Prostate gland (tissue), 2 donors: ENCODE data around the gene HBB. TPM values are rescaled to one million over a fixed set of nuclear protein-coding genes. Genes with fewer than 3 reads are reported as not detected.
"Not testable (repeated sequence)": the region's sequence is repeated elsewhere in the genome, so short reads cannot be mapped to it uniquely, and the experiment has no call there.

Experiments used
- DNase-seq: peaks from one replicate; pipeline ENCODE4 v3.0.0-alpha.2; 2019; ENCODE audit warnings: low spot score
- H3K27ac ChIP-seq, 2 donors: fragments of 200-600 bp; sonication (generic); 2 replicates each; pipeline ENCODE4 v1.5.1; 2017 to 2019
- H3K27me3 ChIP-seq: fragments of 200-600 bp; sonication (generic); replicated peaks from 2 replicates; pipeline ENCODE4 v1.5.1; 2019; ENCODE audit not compliant: insufficient read depth
- H3K36me3 ChIP-seq, 2 donors: fragments of 200-600 bp; sonication (generic); 1 replicate in 1 of 2; 2 replicates in 1 of 2; pipeline versions ENCODE4 v1.5.1 to v1.8.1; 2017 to 2019
- H3K4me1 ChIP-seq: fragments of 200-600 bp; sonication (generic); replicated peaks from 2 replicates; pipeline ENCODE4 v1.5.1; 2019
- H3K4me3 ChIP-seq, 2 donors: fragments of 200-600 bp; sonication (generic); 2 replicates each; pipeline ENCODE4 v1.5.1; 2017 to 2019
- H3K9me3 ChIP-seq: fragments of 200-600 bp; sonication (generic); 2 replicates; pipeline ENCODE4 v1.5.1; 2017
- POLR2A ChIP-seq: fragments of 450-650 bp; IDR thresholded peaks from one replicate; pipeline ENCODE4 v1.6.1; 2016; ENCODE audit warnings: antibody characterized with exemption, mild to moderate bottlenecking
- POLR2AphosphoS5 ChIP-seq: sonication (generic); formaldehyde crosslinking; IDR thresholded peaks from one replicate; pipeline ENCODE4 v1.6.1; 2017; ENCODE audit warnings: antibody characterized with exemption
- WGBS: methylation state at CpG from one replicate; pipeline ENCODE4 v1.1.5; 2018; 5-methylcytosine and 5-hydroxymethylcytosine counted together
- intact Hi-C: fragments of 100-400 bp; cut with DNase I; formaldehyde crosslinking; loops from one replicate; pipeline ENCODE4 v1.14.2; 2022
- total RNA-seq, 2 donors: library from RNA; depleted of rRNA; stranded (reverse); fragments of >200 nt; gene quantifications; one replicate each; pipeline ENCODE4 v1.1.0, GENCODE V29; 2016
- TF ChIP-seq, protein P1 (sequence below), 4 experiments: fragments of 200-600 bp in 2 of 4; fragments of 450-650 bp in 2 of 4; sonication (generic) in 2 of 4; IDR thresholded peaks; 1 replicate in 3 of 4; 2 replicates in 1 of 4; pipeline ENCODE4 v1.5.1; 2016 to 2019; ENCODE audit warnings: antibody characterized with exemption in 4 of 4, mild to moderate bottlenecking in 2 of 4, moderate library complexity in 2 of 4

HBB gene
- total RNA-seq, 2 donors from 2014 or later = 9.5 to 15.7 TPM

DNA sequence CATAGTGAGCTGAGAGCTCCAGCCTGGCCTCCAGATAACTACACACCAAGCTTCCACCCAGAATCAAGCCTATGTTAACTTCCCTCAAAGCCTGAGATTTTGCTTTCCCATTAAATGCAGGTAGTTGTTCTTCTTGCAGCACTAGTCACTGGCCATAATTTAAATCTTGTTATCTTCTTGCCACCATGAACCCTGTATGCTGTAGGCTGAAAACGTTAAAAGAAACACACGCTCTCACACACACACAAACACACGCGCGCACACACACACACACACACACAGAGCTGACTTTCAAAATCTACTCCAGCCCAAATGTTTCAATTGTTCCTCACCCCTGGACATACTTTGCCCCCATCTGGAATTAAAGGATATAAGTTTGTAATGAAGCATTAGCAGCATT is 26.6 kb upstream of the HBB start:
- H3K36me3 ChIP-seq, H3K4me1 ChIP-seq, intact Hi-C loops, H3K4me3 ChIP-seq, H3K9me3 ChIP-seq, DNase-seq, H3K27ac ChIP-seq, H3K27me3 ChIP-seq: not testable (repeated sequence)
- WGBS = 87% methylated on average over 5 of the region's 5 CpGs

DNA sequence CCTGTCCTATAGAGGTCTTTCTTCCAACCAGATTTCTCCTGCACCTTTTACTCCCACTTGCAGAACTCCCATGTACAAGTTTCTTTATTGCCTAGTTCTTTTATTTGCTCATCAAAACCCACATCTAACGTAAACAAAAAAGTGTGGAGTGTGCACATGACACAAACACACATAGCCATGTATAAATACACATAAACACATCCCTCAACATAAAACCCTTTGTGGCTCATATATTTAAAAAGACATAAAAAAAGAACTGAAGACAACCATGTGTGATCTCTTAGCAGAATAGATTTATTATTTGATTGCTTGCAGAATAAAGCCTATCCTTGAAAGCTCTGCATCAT is 26.0 kb upstream of the HBB start:
- intact Hi-C loops = no loop called here
- Histone ChIP-seq H3K4me3 (no peak overlapping the region), H3K36me3 (no peaks in the 10 kb centered on the region), H3K27me3 (no peaks in the 10 kb centered on the region), H3K9me3 (no peaks in the 10 kb centered on the region), H3K4me1 (no peaks in the 10 kb centered on the region), H3K27ac (no peak overlapping the region)
- TF ChIP-seq, protein P1, sequence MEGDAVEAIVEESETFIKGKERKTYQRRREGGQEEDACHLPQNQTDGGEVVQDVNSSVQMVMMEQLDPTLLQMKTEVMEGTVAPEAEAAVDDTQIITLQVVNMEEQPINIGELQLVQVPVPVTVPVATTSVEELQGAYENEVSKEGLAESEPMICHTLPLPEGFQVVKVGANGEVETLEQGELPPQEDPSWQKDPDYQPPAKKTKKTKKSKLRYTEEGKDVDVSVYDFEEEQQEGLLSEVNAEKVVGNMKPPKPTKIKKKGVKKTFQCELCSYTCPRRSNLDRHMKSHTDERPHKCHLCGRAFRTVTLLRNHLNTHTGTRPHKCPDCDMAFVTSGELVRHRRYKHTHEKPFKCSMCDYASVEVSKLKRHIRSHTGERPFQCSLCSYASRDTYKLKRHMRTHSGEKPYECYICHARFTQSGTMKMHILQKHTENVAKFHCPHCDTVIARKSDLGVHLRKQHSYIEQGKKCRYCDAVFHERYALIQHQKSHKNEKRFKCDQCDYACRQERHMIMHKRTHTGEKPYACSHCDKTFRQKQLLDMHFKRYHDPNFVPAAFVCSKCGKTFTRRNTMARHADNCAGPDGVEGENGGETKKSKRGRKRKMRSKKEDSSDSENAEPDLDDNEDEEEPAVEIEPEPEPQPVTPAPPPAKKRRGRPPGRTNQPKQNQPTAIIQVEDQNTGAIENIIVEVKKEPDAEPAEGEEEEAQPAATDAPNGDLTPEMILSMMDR (IDR thresholded peaks at IDR 0.05) = no peak
- TF ChIP-seq POLR2AphosphoS5 = no peak
- no peak for TF ChIP-seq POLR2A
- 20% methylated on average over 1 of the region's 1 CpG for WGBS
- DNase-seq = no peak

DNA sequence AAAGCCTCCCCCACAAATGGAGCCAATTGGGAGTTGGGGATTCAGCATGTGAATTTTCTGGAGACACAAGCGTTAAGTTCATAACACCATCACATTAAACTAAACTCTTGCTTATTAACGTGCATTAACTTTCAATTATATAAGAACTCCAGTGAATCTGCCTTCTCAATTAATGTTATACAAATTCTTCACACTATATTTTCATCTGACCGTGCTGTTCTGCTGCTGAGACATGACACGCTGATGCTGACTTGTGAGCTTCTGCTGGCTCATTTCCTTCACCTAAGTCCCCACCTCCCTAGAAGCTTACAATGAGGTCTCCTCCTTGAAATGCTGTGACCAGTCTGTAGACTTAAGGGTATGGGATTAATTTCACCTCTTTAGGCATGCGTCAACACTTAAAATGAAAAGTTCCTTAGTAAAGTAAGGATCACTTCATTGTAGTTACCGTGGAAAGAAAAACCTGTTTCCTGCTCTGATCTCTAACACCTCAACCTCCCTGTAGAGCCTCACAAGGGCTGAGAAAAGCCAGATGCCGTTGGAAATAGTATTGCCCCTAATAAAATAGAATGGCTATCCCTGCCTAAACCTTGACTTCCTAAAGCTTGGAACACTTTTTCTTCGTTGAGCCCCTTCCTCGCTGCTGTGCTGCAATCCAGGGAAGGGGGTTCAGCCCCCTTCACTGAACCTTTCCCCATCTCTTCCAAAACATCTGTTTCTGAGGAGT is 25.5 kb upstream of the HBB start:
- H3K9me3 ChIP-seq = no peaks in the 10 kb centered on the region
- no peaks in the 10 kb centered on the region for H3K4me1 ChIP-seq
- no peaks in the 10 kb centered on the region for H3K36me3 ChIP-seq
- 42% methylated on average over 9 of the region's 9 CpGs for WGBS
- no peak overlapping the region for H3K27ac ChIP-seq
- no peak for DNase-seq
- intact Hi-C loops = no loop called here
- no peaks in the 10 kb centered on the region for H3K27me3 ChIP-seq
- no peak overlapping the region for H3K4me3 ChIP-seq
- TF ChIP-seq POLR2AphosphoS5 = no peak
- no peak for TF ChIP-seq POLR2A
- TF ChIP-seq, protein P1 (IDR thresholded peaks at IDR 0.05) = no peak

DNA sequence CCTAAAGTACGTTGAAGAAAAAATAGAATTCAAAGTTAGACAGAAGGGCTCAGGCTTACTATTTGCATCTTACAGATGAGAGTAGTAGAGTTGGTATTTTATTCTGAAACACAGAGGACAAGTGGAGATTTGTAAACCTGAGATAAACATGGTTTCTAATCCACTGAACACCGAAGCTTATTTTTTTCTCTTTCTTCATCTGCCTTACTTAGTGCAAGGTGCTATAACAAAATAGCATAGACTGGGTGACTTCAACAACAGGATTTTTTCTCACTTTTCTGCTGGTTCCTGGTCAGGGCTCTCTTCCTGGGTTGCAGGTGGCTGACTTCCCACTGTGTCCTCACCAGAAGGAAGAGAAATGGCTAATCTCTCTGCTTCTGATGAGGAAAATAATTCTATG is 24.9 kb upstream of the HBB start:
- no peaks in the 10 kb centered on the region for H3K36me3 ChIP-seq
- H3K27ac ChIP-seq = no peak overlapping the region
- TF ChIP-seq POLR2AphosphoS5 (no peak), POLR2A (no peak)
- TF ChIP-seq, protein P1 (IDR thresholded peaks at IDR 0.05) = no peak
- H3K4me1 ChIP-seq = no peaks in the 10 kb centered on the region
- H3K4me3 ChIP-seq = no peak overlapping the region
- H3K9me3 ChIP-seq = no peaks in the 10 kb centered on the region
- no peak for DNase-seq
- no peaks in the 10 kb centered on the region for H3K27me3 ChIP-seq
- intact Hi-C loops = no loop called here
- 83% methylated on average over 2 of the region's 2 CpGs for WGBS

DNA sequence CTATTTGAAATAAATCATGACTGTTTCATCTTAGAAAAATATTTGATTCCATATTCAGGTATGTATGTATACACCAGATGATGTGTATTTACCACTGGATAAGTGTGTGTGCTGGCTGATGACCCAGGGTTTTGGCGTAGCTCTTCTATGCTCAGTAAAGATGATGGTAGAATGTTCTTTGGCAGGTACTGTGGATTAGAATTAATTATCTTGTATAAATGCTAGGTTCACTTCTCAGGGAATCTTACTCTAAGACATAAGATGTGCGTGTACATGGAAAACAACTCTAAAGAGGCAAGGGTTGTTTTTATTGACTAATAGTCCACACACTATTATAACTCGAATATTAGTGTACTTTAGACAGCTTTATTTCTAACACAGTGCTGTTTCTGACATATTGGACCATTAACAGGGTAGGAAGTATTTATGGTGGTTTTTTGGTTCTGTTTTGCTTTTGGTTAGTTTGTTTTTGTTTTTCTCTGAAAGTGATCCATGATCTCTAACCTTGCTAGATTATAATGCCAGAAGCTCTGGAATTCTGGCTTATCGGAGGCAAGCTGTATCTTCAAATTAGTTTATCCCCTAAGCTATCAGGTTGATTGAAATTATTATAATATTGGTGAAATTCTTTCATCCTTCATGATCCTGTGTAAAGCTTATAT is 23.8 kb upstream of the HBB start:
- Histone ChIP-seq H3K27ac (no peak overlapping the region), H3K36me3 (no peaks in the 10 kb centered on the region), H3K4me3 (no peak overlapping the region), H3K4me1 (no peaks in the 10 kb centered on the region), H3K9me3 (no peaks in the 10 kb centered on the region), H3K27me3 (no peaks in the 10 kb centered on the region)
- no peak for DNase-seq
- TF ChIP-seq POLR2A (no peak), POLR2AphosphoS5 (no peak)
- TF ChIP-seq, protein P1 (IDR thresholded peaks at IDR 0.05) = no peak
- 92% methylated on average over 4 of the region's 4 CpGs for WGBS
- intact Hi-C loops = no loop called here

DNA sequence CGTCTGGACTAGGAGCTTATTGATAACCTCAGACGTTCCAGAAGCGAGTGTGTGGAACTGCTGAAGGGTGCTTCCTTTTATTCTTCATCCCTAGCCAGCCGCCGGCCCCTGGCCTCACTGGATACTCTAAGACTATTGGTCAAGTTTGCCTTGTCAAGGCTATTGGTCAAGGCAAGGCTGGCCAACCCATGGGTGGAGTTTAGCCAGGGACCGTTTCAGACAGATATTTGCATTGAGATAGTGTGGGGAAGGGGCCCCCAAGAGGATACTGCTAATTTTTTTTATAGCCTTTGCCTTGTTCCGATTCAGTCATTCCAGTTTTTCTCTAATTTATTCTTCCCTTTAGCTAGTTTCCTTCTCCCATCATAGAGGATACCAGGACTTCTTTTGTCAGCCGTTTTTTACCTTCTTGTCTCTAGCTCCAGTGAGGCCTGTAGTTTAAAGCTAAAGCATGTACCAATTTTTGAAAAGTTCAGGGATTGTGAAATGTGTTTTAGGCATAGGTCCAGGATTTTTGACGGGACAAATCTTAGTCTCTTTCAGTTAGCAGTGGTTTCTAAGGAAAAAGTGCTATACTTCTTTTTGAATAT is 23.0 kb upstream of the HBB start, which contains the start of gene HBG1:
HBG1 (minus strand) TSS at position 51 of the 590 bp plus-strand sequence. CDS start 53 bp downstream, outside the sequence.
- H3K27ac ChIP-seq, H3K4me1 ChIP-seq, H3K9me3 ChIP-seq, H3K36me3 ChIP-seq, DNase-seq, H3K27me3 ChIP-seq, H3K4me3 ChIP-seq, intact Hi-C loops: not testable (repeated sequence)
- 77% methylated on average over 4 of the region's 9 CpGs for WGBS

DNA sequence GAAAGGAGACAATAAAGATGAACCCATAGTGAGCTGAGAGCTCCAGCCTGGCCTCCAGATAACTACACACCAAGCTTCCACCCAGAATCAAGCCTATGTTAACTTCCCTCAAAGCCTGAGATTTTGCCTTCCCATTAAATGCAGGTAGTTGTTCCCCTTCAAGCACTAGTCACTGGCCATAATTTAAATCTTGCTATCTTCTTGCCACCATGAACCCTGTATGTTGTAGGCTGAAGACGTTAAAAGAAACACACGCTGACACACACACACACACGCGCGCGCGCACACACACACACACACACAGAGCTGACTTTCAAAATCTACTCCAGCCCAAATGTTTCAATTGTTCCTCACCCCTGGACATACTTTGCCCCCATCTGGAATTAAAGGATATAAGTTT is 21.6 kb upstream of the HBB start:
- H3K27me3 ChIP-seq, DNase-seq, intact Hi-C loops, H3K4me1 ChIP-seq, H3K4me3 ChIP-seq, H3K36me3 ChIP-seq, H3K9me3 ChIP-seq, H3K27ac ChIP-seq: not testable (repeated sequence)
- 69% methylated on average over 7 of the region's 7 CpGs for WGBS
